AML-193 (cell line): ENCODE measurements around the gene NADK.
"Not testable (repeated sequence)": the region's sequence is repeated elsewhere in the genome, so short reads cannot be mapped to it uniquely, and the experiment has no call there.

Experiments
- DNase-seq, 2 experiments: peaks; one replicate each; lab custom pipeline; 2025; lab: John Stamatoyannopoulos, UW

The NADK gene

DNA sequence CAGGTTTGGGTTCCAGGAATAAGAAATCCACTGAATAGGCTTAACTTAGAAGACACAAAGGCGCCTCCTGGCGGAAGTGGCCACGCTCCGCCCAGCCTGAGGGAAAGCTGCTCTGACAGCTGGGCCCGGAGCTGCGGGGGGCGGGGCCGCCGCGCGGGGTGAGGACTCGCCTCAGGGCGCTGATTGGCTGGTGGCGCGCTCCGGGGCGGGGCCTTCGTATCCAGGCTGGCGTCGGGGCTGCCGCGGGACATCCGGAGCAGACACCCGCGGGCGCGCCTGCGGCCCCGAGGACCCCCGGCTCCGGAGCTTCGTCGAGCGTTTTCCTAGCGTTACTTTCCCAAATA is 31.7 kb downstream of the NADK start:
- not testable (repeated sequence) for DNase-seq

DNA sequence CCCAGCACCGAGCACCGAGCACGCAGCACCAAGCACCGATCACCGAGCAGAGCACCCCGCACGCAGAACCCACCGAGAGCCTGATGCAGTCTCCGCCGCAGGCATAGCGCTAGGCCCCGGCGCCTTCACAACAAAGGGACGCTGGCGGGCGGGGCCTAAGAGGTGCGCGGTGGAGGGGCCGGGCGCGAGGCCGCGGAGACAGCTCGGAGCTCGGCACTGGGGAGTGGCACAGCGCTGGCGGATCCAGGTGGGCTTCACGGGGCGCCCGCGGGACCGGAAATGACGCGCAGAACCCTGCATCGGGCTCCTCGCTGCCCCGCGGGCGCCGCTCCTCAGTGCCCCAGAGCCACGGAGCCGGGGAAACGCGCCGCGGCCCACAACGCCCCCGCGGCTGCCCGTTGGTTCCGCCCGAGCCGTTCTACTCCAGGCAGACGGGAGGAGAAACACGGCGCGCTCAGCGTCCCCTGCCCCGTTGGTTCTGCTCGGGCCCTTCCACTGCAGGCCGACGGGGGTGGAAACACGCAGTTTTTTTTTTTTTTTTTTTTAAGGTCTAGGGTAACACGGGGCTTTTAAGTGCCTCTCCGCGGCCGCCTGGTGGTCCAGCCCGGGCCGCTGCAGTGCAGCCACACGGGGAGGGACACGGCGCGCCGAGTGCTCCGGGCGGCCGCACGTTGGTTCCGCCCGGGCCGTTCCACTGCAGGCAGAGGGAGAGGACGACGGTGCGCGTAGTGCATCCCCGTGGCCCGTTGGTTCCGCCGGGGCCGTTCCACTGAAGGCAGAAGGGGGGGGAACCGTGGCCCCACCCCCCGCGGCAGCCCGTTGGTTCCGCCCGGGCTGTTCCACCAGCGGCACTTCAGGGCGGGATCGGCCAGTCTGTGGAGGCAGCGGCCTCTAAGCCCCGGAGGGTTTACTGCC is 32.4 kb downstream of the NADK start:
- DNase-seq, result peak in 1 of 2 experiments; percentile 3

DNA sequence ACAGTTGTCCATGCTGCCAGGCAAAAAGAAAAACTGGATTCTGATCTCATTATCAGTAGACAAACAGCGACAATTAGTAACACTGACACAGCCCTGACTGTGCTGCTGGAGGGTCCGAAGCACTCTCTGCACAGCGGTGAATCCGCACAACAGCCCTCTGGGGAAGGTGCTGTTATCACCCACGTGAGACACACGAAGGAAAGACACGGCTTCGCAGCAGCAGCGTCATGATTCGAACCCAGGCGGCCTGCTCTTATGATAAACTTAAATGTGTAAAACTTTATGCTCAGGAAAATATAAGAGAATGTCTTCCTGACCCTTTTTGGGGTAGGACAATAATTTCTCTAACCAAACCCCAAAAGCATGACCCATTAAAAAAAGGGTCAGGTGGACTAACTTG is 35.7 kb downstream of the NADK start:
- not testable (repeated sequence) for DNase-seq

DNA sequence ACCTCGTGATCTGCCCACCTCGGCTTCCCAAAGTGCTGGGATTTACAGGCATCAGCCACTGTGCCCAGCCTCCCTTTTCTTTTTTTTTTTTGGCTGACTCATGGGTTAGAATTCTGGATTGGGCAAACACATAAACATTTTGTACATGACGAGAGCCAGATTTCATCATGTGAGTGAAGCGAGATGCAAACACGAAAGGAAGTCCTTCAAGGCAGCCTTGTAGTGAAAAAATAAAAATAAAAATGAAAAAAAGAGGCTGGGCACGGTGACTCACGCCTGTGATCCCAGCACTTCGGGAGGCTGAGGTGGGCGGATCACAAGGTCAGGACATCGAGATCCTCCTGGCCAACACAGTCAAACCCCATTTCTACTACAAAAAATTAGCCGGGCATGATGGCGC is 37.3 kb downstream of the NADK start:
- DNase-seq, result not testable (repeated sequence)

DNA sequence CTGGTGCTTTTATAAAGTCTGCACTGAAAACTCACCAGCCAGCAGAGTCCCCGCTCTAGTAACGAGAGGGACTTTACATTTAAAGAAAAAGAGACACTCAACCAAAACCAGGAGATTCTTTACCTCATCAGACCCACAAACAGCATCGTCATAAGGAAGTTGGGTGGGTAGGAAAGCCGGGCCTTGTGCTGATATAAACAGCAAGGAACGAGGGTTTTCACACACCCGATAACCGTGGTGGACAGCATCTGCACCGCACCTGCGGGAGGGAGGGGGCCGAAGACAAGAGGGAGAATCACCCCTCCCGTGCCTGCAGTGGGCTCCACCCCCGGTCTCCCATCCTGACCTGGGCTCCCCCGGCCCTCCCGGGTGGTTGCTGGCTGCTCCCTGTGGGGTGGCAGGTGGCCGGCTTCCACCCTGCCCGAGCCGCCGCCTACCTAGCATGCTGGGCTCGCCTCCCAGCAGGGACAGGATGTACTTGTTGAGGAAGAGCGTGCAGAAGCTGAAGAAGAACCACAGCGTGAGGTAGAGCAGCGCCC is 39.4 kb downstream of the NADK start:
- DNase-seq, result not testable (repeated sequence)

DNA sequence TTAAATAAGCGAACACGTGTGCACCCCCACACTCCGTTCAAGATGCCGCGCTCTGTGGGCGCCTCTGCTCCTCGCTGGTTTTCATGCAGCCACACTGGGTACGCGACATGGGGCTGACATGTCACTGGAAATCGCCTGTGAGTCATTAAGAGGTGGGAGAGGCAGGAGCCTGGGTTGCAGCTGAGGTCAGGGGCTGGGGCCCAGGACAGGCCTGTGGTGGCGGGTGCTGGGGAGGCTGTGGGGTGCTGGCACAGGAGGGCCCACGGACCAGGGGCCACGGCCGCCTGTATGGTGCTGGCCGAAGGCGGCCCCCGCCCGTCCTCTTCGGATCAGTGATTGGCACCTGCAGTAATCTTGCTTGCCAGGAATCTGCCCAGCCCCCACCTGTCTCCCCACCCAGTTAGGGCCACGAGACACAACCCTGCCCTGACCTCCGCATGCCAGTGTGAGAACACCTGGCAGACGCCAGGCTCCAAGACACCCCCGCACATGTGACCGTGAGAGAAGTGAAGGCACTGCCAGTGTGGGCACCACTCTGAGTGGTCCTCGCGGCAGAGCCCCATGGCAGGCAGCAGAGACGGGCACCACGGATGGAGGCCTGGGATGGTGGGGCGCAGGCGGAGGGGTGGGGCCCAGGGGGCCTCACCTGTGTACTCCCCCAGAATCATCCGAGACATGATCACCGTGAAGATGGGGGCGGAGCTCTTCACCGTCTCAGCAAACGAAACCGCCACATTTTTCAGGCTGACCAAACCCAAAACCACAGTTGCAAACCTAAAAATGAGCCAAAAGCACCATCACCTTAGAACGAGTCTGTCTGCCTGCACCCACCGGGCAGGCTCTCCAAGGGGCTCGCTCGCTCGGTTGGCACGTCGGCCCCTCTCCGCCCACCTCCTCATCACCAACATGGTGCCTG is 40.3 kb downstream of the NADK start:
- not testable (repeated sequence) for DNase-seq

DNA sequence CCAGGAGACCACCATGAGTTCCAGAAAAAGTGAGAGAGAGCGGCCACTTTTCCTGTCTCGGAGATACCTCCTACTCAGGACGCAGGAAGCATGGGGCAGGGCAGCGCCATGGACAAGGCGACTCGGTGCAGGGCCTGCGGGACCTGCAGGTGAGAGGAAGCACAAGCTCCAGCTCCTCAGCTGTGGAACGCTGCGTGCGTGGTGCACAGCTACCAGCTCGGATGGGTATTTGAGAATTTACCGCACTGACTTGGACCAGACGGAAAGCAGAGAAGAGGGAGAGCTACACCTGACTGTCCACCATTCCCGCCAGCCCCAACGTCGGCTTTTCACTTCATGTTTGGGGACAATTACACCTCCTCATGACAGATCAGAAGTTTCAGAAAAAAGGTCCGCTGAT is 45.9 kb downstream of the NADK start:
- no peak for DNase-seq

DNA sequence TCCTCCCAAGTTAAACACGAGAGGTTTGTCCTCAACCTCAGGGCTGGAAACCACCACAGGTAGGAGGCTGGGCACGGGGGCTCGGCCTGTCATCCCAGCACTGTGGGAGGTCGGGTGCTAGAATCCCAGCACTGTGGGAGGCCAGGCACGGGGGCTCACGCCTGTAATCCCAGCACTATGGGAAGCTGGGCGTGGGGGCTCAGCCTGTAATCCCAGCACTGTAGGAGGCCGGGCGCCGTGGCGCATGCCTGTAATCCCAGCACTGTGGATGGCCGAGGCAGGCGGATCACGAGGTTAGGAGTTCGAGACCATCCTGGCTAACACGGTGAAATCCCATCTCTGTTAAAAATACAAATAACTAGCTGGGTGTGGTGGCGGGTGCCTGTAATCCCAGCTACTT is 47.4 kb downstream of the NADK start:
- no peak for DNase-seq

DNA sequence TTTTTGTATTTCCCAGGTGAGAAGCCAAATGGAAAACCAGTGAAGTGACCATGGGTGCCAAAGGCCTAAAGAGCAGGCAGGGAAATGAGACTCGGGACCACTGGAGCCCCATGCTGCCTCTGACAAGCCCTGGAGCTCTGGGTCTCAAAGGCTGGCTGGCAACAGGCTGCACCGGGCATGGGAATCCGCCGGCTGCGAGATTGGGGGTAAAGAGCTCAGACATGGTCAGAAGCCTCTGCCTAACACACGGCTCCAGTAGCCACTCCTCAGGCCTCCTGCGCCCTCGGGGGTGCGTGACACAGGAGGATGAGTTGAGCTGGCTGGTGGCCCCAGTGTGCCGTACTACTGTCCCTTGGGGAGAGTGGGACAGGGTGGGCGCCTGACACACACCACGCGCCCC is 48.0 kb downstream of the NADK start:
- not testable (repeated sequence) for DNase-seq

DNA sequence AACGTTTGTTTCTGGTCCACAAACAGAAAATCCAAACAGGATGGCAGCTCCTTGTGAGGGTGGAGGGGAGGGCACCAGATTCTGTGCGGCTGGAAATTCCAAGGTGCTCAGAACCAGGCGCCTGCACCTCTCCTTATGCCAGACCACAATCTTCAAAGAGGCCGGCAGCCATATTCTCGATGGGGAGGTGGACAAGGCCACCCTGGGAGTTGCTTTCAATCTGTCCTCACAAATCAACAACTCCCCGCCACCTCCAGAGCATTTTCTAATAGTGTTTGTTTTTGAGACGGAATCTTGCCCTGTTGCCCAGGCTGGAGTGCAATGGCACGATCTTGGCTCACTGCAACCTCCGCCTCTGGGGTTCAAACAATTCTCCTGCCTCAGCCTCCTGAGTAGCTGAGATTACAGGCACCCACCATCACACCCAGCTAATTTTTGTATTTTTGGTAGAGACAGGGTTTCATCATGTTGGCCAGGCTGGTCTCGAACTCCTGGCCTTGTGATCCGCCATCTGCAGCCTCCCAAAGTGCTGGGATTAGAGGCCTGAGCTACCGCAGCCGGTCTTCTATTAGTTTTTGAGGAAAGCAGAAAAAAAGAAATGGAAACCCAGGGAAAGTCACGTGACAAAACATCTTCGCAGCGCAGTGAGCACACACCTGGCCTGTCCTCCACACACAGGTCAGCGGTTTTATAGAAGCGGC is 49.0 kb downstream of the NADK start:
- DNase-seq, result not testable (repeated sequence)

DNA sequence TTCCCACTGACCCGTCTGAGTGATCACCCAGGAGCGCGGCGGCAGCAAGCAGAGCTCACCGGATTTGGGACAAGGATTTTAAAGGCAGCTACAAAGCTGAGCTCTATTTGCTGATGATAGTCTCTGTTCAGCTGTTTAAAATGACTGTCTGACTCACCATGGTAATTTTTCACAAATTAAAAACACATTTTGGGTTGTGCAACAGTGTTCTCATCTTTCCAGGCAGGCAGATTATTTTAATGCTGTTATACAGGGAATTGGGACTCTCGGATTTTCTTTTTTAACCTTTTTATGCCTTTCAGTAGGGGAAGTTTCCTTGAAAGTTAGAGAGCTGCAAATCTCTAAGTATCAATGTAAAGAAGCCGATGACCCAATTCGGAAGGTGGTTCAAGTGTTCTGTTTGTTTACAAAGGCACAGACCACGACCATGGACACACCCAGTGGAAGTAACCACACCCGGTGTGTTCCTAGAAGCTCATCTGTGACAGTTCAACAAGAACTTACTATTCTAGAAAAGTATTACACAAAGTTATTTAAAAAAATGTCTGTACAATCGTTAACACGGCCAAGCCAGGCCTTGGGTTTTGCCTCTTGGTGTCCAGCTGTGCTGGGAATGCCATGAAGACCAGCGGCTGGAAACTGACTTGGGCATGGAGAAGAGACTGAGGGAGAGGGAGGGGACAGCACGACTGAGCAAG is 49.8 kb downstream of the NADK start:
- DNase-seq, result not testable (repeated sequence)

DNA sequence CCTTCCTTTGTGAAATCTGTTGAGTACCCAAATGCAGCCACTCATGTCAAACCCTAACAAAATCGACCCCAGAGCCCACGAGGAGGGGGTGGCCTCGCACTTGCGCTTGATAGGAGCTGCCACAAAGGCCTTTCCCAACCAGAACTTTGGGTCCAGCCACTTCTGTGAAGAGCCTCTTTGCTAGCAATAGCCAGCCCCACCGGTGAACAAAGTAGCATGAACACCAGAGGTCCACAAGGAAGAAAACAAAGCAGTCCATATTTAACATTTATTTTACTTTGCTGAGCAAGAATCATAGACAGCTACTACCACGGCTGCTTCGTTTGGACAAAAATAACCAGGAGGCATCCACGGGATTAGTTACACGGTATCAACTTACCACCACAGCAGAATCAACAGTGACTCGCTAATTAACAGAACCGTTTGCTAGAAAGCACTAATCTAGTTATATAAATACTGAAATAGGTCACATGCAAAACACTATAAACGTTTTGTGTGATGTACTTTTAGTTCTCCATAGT is 51.1 kb downstream of the NADK start:
- not testable (repeated sequence) for DNase-seq

DNA sequence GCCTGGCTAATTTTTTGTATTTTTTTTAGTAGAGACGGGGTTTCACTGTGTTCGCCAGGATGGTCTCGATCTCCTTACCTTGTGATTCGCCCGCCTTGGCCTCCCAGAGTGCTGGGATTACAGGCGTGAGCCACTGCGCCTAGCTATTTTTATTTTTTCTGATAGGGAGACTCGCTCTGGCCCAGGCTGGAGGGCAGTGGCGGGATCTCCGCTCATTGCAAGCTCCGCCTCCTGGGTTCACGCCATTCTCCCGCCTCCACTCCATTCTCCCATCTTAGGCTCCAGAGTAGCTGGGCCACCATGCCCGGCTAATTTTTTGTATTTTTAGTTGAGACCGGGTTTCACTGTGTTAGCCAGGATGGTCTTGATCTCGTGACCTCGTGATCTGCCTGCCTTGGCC is 52.2 kb downstream of the NADK start:
- not testable (repeated sequence) for DNase-seq

DNA sequence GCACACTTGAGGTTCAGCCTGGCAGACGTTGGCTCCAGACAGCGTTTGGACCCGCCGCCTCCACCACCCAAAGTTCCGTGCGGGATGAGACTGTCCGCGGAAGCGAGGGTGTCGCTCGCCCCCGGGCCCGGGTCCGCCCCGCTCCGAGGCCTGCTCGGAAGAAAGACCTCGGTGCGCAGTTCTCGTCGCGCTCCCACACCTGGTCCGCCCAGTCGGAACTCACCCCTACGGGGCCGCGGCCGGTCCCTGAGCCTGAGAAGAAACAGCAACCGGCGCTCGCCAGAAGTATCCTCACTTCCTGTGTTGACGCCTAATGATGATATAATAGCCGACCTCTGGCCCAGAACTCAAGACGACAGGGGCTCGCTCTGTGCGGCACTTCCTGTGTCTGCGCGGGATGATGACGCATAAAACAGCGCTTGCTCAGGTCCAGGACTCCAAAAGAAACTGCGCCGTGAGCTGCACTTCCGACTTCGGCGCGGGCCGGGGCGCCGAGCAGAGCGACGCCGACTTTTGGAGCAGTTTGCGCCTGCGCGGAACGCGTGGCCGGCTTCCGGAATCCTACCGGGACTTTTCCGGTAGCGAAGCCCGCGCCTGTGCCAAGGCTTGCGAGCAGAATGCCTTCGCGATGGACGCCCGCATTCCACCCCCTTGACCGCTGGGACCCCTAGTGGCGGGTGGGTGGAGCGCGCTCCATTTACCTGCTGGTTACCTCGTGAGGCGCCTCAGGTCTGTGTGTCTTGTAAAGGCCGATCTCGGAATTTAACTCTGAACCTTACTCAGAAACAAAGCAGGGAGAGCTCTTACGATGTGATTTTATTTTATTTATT is 54.0 kb downstream of the NADK start, which contains the start of gene CDK11A:
TSS of gene CDK11A (minus strand) at position 323 of the 830 bp plus-strand sequence. CDS start 1,539 bp downstream, outside the sequence.
- peak; percentile 96 to 97 for DNase-seq

DNA sequence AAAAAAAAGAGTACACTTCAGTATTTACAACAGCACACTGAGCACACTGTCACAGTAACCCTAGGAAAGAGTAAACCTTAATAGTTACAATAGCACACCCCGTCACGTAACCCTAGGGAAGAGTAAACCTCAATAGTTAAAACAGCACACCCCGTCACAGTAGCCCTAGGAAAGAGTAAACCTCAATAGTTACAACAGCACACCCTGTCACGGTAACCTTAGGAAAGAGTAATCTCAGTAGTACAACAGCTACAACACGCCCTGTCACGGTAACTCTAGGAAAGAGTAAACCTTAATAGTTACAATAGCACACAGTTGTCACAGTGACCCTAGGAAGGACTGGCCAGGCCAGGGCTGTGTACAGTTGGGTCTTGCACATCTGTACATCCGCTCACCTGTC is 57.1 kb downstream of the NADK start:
- no peak for DNase-seq

DNA sequence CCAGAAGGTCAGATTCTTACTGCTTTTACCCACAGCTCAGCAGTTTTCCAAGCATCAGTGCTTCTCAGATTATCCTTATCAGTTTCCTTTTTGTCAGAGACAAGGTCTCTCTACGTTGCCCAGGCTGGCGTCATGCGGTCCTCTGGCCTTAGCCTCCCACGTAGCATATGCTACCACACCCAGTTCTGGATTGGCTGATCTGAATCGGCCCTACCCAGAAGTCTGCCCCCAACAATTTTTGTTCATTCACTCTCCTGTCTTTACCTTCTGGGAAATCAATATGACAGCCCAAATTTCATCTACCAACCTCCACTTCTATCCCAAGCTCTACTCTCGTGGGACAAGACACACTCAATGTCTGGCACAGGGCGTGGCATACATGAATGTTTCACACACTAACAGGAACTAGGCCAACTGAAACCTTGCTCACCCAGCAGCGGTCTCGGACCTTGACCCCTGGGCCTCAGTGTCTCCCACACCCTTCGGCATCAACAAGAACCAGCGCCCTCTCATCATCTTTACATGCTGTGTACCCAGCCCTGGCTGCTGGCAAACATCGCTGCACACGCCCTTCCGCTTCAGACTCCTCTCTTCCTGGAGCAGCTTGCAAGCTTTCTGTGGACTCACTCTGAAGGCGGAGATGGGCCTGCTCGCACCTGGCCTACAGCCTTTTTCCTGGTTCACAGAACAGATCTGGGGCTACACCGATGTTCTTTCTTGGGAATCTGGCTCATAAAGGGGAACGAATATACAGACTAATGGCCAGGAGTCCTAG is 63.0 kb downstream of the NADK start:
- not testable (repeated sequence) for DNase-seq

DNA sequence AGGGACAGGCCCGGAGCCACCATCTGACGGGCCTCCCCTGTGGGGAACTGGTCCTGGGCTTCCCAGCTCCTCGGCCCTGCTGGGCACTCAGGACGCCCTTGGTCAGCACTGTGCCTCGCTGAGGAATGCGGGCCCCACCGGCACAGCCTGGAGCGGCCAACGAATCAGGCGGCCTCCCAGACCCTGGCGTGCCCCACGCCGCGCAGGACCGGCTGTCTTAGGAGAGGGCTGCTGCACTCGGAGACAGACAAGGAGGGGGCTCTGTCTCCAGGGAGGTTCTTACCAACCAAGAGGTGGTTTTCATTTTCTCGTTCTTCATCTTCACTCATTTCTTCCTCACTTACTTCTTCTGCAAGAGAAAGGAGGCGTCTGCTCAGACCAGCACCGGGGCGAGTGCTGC is 70.4 kb downstream of the NADK start:
- DNase-seq, result not testable (repeated sequence)

DNA sequence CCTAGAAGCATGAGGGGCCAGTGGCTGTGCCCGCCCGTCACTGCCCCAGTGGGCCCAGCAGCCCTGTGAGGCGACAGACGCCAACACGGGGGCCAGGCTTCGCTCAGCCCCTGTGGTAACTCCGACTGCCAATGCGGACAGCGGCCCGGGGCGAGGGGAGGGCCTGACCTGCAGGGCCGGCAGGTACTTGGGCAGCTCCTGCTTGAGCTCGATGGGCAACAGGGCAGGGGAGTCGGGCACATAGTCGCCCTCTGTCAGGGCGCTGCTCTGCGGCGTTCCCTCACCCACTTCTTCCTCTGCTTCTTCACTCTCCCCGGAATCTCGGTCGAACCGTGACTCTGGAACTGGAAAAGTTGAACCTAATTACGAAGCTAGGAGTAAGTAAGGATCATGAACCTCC is 71.0 kb downstream of the NADK start:
- DNase-seq, result not testable (repeated sequence)

DNA sequence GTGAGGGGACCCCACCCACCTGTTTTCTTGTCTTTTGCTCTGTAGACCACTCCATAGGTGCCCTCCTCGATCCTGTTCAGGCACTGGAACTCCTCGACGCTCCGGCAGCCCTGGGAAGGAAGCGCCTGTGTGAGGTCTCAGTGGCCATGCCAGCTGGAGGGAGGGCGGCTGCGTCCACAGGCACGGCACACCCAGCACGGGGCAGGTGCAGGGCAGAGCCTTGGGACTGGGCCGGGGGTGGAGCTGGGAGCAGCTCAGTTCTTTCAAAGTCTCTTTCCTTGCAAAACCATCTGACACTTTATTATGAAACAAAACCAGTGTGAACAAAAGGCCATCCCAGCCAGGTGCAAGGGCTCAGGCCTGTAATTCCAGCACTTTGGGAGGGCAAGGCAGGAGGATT is 72.6 kb downstream of the NADK start:
- DNase-seq, result not testable (repeated sequence)
